Transverse colon (tissue), 4 donors: Measurements from ENCODE around the gene HHIPL1. TPM values are rescaled to one million over a fixed set of nuclear protein-coding genes. Genes with fewer than 3 reads are reported as not detected.

Experiments
- DNase-seq: peaks from one replicate; pipeline ENCODE4 v3.0.0-alpha.2; 2019
- H3K27ac ChIP-seq, 4 donors: fragments of 200-600 bp; sonication (generic); 2 replicates each; pipeline ENCODE4 v1.5.1; 2016 to 2018; ENCODE audit warnings: inconsistent platforms in 4 of 4
- H3K27me3 ChIP-seq: fragments of 200-600 bp; sonication (generic); 2 replicates; pipeline ENCODE4 v1.5.1; 2017; ENCODE audit warnings: inconsistent platforms
- H3K36me3 ChIP-seq, 4 donors: fragments of 200-600 bp; sonication (generic); 2 replicates each; pipeline ENCODE4 v1.5.1; 2017 to 2019; ENCODE audit warnings: inconsistent platforms in 4 of 4
- H3K4me1 ChIP-seq, 4 donors: fragments of 200-600 bp; sonication (generic); 2 replicates each; pipeline ENCODE4 v1.5.1; 2017 to 2020; ENCODE audit warnings: inconsistent platforms in 4 of 4
- H3K4me3 ChIP-seq, 4 donors: fragments of 200-600 bp; sonication (generic); 1 replicate in 1 of 4; 2 replicates in 3 of 4; pipeline versions ENCODE4 v1.5.1 to v1.6.1; 2017 to 2019; ENCODE audit warnings: inconsistent platforms in 4 of 4
- H3K9me3 ChIP-seq, 2 donors: fragments of 200-600 bp; sonication (generic); 2 replicates each; pipeline ENCODE4 v1.5.1; 2017 to 2019; ENCODE audit warnings: inconsistent platforms in 2 of 2
- CTCF ChIP-seq, 5 experiments: fragments of 200-600 bp in 3 of 5; fragments of 450-650 bp in 2 of 5; sonication (generic) in 3 of 5; IDR thresholded peaks; 1 replicate in 2 of 5; 2 replicates in 3 of 5; pipeline ENCODE4 v1.5.1; 2016 to 2017; ENCODE audit warnings: antibody characterized with exemption in 5 of 5, inconsistent platforms in 3 of 5, mild to moderate bottlenecking in 2 of 5, moderate library complexity in 1 of 5
- EP300 ChIP-seq: sonication (generic); formaldehyde crosslinking; IDR thresholded peaks from one replicate; pipeline ENCODE4 v1.6.1; 2017; ENCODE audit warnings: antibody characterized with exemption, low read depth
- POLR2A ChIP-seq: fragments of 450-650 bp; IDR thresholded peaks from one replicate; pipeline ENCODE4 v1.6.1; 2016; ENCODE audit warnings: antibody characterized with exemption, mild to moderate bottlenecking, moderate library complexity
- POLR2AphosphoS5 ChIP-seq, 3 donors: sonication (generic); formaldehyde crosslinking; IDR thresholded peaks; one replicate each; pipeline ENCODE4 v1.6.1; 2016; ENCODE audit warnings: antibody characterized with exemption in 3 of 3
- WGBS, 2 donors: methylation state at CpG; one replicate each; pipeline ENCODE4 v1.1.5; 2018; ENCODE audit warnings: low coverage in 1 of 2; 5-methylcytosine and 5-hydroxymethylcytosine counted together
- in situ Hi-C, 4 donors: fragments of 200-750 bp; cut with MboI; loops; one replicate each; pipeline versions ENCODE4 v1.15.0 to v1.15.1; 2017; ENCODE audit warnings: low sequenced_read_pairs in 3 of 4, low pct_ligation_motif_present in 1 of 4, low pct_unique_long_range_greater_than_20kb in 1 of 4
- intact Hi-C: fragments of 100-400 bp; cut with DNase I; formaldehyde crosslinking; loops from one replicate; pipeline ENCODE4 v1.15.1; 2023; ENCODE audit warnings: low total_unique reads
- total RNA-seq, 4 donors: library from RNA; depleted of rRNA; stranded (reverse); fragments of >200 nt; gene quantifications; one replicate each; pipeline ENCODE4 v1.1.0, GENCODE V29; 2016

HHIPL1 gene
- total RNA-seq, 4 donors from 2014 or later: 0.40 to 31.0 (median 0.87) TPM

GRCh38 chr14:99633918-99634317 is 11.0 kb upstream of the HHIPL1 start:
- intact Hi-C loops: no loop called here
- Histone ChIP-seq H3K36me3 (no peaks in the 10 kb centered on the region), H3K9me3 (no peaks in the 10 kb centered on the region), H3K4me1 (peaks cover 0 to 3% (median 1%) of the 10 kb centered on the region in 4 donors), H3K27me3 (no peaks in the 10 kb centered on the region), H3K27ac (no peak overlapping the region), H3K4me3 (no peak overlapping the region)
- in situ Hi-C loops: loop anchor here in 1 of 4 donors (5.0 kb wide), 1 partner anchor 117 kb away; no protein-coding TSS in a partner anchor
- DNase-seq: no peak
- TF ChIP-seq POLR2A (no peak), POLR2AphosphoS5 (IDR thresholded peaks at IDR 0.05) (no peak), CTCF (IDR thresholded peaks at IDR 0.05) (no peak), EP300 (no peak)
- WGBS, 2 donors: 93% methylated on average over 8 of the region's 10 CpGs; no CpG with 5 or more reads in 1 of the 2 donors

GRCh38 chr14:99634443-99634842 is 10.5 kb upstream of the HHIPL1 start:
- in situ Hi-C loops (loop anchor here in 1 of 4 donors (5.0 kb wide), 1 partner anchor 117 kb away; no protein-coding TSS in a partner anchor), intact Hi-C loops (no loop called here)
- Histone ChIP-seq H3K36me3 (no peaks in the 10 kb centered on the region), H3K4me3 (no peak overlapping the region), H3K9me3 (no peaks in the 10 kb centered on the region), H3K27ac (no peak overlapping the region), H3K27me3 (no peaks in the 10 kb centered on the region), H3K4me1 (no peaks in the 10 kb centered on the region)
- WGBS, 2 donors: 83 to 86% methylated on average over 1 to 10 of the region's 10 CpGs
- no peak for TF ChIP-seq CTCF (IDR thresholded peaks at IDR 0.05)
- no peak for TF ChIP-seq POLR2AphosphoS5 (IDR thresholded peaks at IDR 0.05)
- TF ChIP-seq POLR2A: no peak
- TF ChIP-seq EP300: no peak
- DNase-seq: no peak

- 80 to 82% methylated on average over 5 to 8 of the region's 8 CpGs for WGBS, 2 donors
- no peaks in the 10 kb centered on the region for H3K9me3 ChIP-seq
- no peak for DNase-seq
- H3K36me3 ChIP-seq: no peaks in the 10 kb centered on the region
- no peak for TF ChIP-seq EP300
- TF ChIP-seq CTCF (IDR thresholded peaks at IDR 0.05): no peak
- no peak for TF ChIP-seq POLR2A
- no peak for TF ChIP-seq POLR2AphosphoS5 (IDR thresholded peaks at IDR 0.05)
- in situ Hi-C loops (no loop called here), intact Hi-C loops (no loop called here)
- no peaks in the 10 kb centered on the region for H3K4me1 ChIP-seq
- no peaks in the 10 kb centered on the region for H3K27me3 ChIP-seq
- no peak overlapping the region for H3K27ac ChIP-seq
- H3K4me3 ChIP-seq: no peak overlapping the region
These were observed 9.8 kb upstream of the HHIPL1 start for GRCh38 chr14:99635116-99635515.

- H3K9me3 ChIP-seq: no peaks in the 10 kb centered on the region
- in situ Hi-C loops (no loop called here), intact Hi-C loops (no loop called here)
- H3K27ac ChIP-seq: no peak overlapping the region
- TF ChIP-seq CTCF (IDR thresholded peaks at IDR 0.05) (no peak), EP300 (no peak), POLR2A (no peak), POLR2AphosphoS5 (IDR thresholded peaks at IDR 0.05) (no peak)
- no peak overlapping the region for H3K4me3 ChIP-seq
- no peaks in the 10 kb centered on the region for H3K4me1 ChIP-seq
- DNase-seq: no peak
- H3K27me3 ChIP-seq: no peaks in the 10 kb centered on the region
- 60 to 80% methylated on average over 1 to 5 of the region's 5 CpGs for WGBS, 2 donors
- no peaks in the 10 kb centered on the region for H3K36me3 ChIP-seq
These were observed 8.4 kb upstream of the HHIPL1 start for GRCh38 chr14:99636487-99636886.
